ENCODE measurements around the gene NCKAP1. TPM values are rescaled to one million over a fixed set of nuclear protein-coding genes. Genes with fewer than 3 reads are reported as not detected.
"Not testable (repeated sequence)": the region's sequence is repeated elsewhere in the genome, so short reads cannot be mapped to it uniquely, and the experiment has no call there.

The NCKAP1 gene
- total RNA-seq, 1 donor from 2014 or later: 72.8 TPM

DNA sequence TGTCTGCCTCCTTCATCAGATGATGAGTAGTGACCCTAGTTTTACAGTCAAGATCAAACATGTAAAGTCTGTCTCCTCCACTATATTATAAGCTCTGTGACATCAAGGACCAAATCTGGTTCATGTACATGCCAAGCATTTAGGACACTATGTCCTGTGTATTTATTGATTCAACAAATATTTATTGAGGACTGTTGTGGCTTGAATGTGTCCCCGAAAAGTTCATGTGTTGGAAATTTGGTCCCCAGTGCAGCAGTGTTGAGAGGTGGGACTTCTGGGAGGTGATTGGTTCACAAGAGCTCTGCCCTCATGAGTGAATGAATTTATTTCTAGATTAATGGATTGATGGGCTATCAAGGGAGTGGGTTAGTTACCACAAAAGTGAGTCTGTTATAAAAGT lies 125.2 kb downstream of the NCKAP1 start:
- no peak for DNase-seq (ENCODE audit: low read depth in 2 of 2)

DNA sequence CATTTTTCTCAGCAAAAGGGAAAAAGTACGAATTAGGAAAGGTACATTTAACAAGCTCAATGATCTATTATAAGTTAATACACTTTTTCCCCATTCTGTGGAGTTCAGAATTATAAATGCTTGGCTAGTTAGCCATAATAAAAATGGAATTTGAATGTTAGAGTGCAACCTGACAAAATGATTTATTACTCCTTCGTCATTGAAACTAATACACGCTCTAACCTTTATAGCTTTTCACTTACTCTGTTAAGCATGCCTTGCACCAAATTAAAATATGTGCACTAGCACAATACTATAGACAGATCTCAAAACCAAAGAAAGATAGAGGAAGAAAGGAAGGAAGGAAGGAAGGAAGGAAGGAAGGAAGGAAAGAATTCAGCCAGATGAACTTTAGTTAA lies 125.7 kb downstream of the NCKAP1 start:
- DNase-seq (ENCODE audit: low read depth in 2 of 2): no peak

DNA sequence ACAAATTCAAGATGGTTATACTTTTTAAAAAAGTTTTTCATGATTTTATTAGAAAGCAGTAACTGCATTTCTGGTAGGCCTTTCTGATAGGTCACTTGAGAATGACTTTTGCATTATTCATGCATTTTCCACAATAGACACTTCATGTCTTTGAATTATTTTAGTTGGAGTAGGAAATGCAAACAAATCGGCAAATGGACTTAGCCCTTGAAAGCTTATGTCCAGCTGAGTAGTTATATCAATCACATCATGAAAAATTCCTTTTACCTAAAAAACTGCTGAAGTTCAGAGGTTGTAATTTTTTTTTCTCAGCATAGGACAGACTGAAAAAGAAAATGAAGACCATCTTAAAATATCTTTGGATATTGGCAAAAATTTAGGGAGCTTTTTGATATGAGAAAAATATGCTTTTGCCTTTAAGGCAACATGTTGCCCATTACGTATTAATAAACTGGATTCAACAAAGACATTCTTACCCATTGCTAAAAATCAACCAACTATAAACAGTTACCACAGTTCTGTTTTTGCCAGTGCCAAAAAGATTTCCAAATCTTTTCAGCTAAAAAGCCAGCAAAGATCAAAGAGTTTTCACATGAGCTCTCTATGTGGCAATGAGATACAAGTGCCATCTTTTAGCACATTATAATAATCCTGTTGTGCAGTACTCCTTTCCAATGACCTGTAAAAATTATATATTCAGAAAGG lies 126.3 kb downstream of the NCKAP1 start:
- DNase-seq (ENCODE audit: low read depth in 2 of 2): no peak

DNA sequence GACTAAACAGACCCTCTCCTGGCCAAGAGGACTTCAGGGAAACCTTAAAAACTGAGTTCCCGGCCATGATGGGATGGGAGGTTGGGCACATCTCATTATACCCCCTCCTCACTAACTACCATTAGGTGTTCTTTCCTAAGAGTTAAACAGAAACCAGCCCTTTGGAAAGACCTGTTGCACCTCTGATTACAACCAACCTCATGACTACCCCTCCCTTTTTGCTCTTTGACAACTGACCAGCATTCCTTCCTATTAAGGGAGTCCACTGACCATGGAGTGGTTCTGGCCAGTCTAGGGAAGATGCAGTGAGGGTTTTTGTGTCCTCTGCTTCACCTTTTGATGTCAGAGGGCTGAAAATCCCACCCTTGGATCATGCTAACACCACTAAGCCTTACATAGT lies 127.3 kb downstream of the NCKAP1 start:
- no peak for DNase-seq (ENCODE audit: low read depth in 2 of 2)

- peak in 1 of 2 donors; percentile 10 for DNase-seq (ENCODE audit: low read depth in 2 of 2)
Measured at GRCh38 chr2:182907081-182907830, 131.0 kb downstream of the NCKAP1 start.

- DNase-seq (ENCODE audit: low read depth in 2 of 2): no peak
Measured at GRCh38 chr2:182906454-182906853, 131.8 kb downstream of the NCKAP1 start.

- no peak for DNase-seq (ENCODE audit: low read depth in 2 of 2)
Measured at GRCh38 chr2:182904844-182905243, 133.4 kb downstream of the NCKAP1 start.

DNA sequence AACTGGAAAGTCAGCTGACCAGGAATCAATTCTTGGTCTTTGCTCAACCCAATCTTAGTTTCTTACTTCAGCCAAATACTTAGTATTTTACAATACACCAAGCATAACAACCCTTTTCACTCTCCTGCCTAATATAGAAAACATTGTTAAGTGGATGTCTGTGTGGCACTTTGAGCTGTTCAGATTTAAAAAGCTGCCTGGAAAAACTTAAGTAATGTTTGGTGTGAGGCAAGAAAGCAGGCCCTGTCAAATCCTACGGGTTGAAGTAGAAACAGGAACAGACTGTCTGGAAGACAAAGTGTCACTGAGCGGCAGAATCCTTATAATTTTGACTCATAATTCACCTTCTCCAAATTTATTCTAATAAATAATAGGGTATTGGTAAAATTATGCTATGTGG lies 134.7 kb downstream of the NCKAP1 start:
- DNase-seq (ENCODE audit: low read depth in 2 of 2): no peak

GRCh38 chr2:182901748-182902147 lies 136.5 kb downstream of the NCKAP1 start:
- DNase-seq (ENCODE audit: low read depth in 2 of 2): no peak

DNA sequence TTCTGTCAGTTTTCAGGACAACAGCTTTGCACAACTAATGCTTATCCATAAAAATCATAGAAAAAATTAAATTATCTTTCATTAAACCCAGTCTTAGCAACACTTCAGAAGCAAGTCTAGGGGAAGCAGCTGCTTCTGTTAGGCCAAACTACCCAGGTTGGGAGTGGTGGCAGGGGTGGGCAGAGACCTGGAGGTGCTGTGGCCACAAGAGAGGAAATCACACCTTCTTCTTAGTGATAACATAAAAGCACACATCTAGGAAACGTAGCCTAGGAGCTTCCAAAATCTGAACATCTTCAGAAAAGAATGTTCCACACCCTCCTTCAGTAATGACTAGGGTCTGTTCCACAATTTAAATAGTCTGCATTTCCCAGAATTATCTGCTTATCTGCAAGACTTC lies 139.5 kb downstream of the NCKAP1 start:
- no peak for DNase-seq (ENCODE audit: low read depth in 2 of 2)

- DNase-seq (ENCODE audit: low read depth in 2 of 2): no peak
Measured at GRCh38 chr2:182897137-182897536, 141.1 kb downstream of the NCKAP1 start.

GRCh38 chr2:182895798-182896197 lies 142.5 kb downstream of the NCKAP1 start:
- no peak for DNase-seq (ENCODE audit: low read depth in 2 of 2)

DNA sequence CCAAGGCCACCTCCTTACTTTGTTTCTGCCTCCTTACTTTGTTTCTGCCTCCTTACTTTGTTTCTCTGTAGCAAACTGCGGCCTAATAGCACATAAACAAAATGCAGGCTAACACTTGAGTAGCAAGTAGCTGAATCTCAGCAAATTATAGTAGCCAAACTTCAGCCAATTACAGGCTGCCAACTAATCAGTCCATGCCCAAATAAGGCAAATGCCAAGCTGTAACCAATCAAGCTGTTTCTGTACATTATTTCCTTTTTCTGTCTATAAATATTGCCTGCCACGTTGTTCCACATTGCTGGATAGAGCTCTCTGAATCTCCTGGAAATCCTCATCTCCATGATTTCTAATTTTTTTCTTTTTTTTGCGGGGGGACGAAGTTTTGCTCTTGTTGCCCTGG lies 143.1 kb downstream of the NCKAP1 start:
- DNase-seq (ENCODE audit: low read depth in 2 of 2): no peak

- no peak for DNase-seq (ENCODE audit: low read depth in 2 of 2)
Measured at GRCh38 chr2:182894174-182894573, 144.1 kb downstream of the NCKAP1 start.

- DNase-seq (ENCODE audit: low read depth in 2 of 2): no peak
Measured at GRCh38 chr2:182893666-182894065, 144.6 kb downstream of the NCKAP1 start.

DNA sequence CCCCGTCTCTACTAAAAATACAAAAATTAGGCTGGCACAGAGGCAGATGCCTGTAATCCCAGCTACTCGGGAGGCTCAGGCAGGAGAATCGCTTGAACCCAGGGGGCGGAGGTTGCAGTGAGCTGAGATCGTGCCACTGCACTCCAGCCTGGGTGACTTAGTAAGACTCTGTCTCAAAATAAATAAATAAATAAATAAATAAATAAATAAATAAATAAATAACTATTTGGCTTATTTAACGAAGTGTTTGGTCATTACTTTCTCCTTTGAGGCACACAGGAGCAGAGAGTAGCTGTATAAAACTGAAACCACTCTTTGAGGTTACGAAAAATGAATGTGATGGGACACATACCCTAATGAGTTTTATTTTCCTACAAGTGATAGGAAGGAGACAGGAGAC lies 145.2 kb downstream of the NCKAP1 start:
- not testable (repeated sequence) for DNase-seq (ENCODE audit: low read depth in 2 of 2)

DNA sequence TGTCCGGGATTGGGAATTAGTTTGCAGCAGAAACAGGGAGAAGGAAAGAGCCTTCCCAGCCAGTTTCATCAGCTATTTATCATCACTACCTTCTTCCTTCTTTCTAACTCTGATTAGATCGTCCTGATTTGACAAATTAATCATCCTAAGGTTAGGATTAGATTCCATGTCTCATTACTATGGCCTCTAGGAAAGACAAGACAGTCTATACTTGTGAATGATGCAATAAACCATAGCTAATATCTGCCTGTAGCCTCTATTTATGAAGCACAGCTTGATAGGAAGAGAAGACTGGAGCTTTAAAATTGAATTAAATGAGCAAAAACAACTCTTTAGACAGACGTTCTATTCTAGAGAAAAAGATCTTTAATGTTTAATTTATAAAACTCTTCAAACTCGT lies 146.6 kb downstream of the NCKAP1 start:
- DNase-seq (ENCODE audit: low read depth in 2 of 2): no peak

DNA sequence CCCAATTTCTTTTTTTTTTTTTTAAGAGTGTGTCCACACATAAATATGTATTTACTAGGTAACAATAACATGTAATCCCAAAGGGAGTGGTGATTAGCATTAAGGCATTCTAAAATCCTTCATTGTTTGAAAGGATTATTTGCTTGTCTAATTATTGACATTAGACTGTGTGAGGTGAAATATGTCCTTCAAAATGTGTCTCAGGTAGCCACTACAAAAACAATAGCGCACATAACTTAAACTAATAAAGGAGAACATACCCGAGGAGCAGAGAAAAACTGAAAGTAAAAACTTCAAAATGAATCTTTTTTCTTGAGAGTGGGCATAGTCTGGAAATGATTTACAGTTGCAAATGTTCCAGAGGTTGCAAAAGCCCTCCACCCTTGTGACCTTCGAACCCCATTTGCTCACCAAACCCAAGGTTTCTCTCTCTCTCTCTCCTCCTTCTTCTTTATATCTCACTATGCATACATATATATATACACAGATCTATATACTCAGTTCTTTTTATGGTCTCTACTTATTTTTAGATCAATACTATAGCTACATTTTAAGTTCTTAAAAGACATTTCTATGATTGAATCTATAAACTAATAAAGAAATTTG lies 147.4 kb downstream of the NCKAP1 start:
- DNase-seq (ENCODE audit: low read depth in 2 of 2): no peak

GRCh38 chr2:182890305-182890704 lies 148.0 kb downstream of the NCKAP1 start:
- DNase-seq (ENCODE audit: low read depth in 2 of 2): no peak

GRCh38 chr2:182887753-182888415 lies 150.4 kb downstream of the NCKAP1 start:
- no peak for DNase-seq (ENCODE audit: low read depth in 2 of 2)

GRCh38 chr2:182887093-182887492 lies 151.2 kb downstream of the NCKAP1 start:
- DNase-seq (ENCODE audit: low read depth in 2 of 2): no peak

DNA sequence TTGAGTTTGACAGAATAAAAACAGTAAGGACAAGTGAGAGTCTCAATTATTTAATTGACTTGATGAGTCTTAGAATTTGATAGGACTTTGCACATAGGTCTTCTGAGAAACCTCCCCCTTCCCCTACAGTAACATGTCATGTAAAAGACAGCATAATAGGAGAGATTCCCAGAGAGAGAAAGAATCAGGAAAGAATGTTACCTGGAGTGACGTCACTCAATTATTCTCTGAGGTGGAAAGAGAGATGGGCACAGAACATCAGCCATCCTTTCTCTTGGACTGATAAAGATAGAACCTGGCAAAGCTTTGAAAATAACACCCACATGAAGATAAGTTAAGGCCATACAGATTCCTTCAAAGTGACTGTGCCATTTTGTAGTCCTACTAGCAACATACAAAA lies 152.5 kb downstream of the NCKAP1 start:
- no peak for DNase-seq (ENCODE audit: low read depth in 2 of 2)

Measured in lung microvascular endothelial cell (primary cell).